ENCODE data around the gene CGB1. TPM values are rescaled to one million over a fixed set of nuclear protein-coding genes. Genes with fewer than 3 reads are reported as not detected.

CGB1 gene
- total and polyA plus RNA-seq, 9 of the 15 experiments (the other 6 are each of a cell fraction or from before 2014, with no cell fraction given), result not detected

DNA sequence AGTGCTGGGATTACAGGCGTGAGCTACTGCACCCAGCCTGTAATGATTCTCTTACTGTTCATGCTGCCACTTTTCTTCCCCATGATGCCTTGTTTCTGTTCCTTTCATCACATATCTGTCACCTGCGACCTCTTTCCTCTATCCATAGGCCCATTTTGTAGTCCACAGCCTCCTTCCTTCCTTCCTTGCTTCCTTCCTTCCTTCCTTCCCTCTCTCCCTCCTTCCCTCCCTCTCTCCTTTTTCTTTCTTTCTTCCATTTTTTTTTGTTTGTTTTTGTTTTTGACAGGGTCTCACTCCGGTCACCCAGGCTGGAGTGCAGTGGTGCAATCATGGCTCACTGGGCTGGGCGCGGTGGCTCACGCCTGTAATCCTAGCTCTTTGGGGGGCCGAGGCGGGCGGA lies 47.8 kb downstream of the CGB1 start:
- FAIRE-seq (no peak), DNase-seq (ENCODE audit: extremely low read depth in 1 of 4, low spot score in 3 of 4) (no peak), ATAC-seq (no peak)
- Histone ChIP-seq H3K27ac (ENCODE audit: extremely low read depth, low read depth, low read length) (no peak overlapping the region), H2AFZ (ENCODE audit: low read depth, low read length) (no peak overlapping the region), H3K4me3 (no peak overlapping the region), H4K20me1 (replicated peaks; ENCODE audit: control insufficient read depth, insufficient read depth, low read length) (no peaks in the 10 kb centered on the region), H3K79me2 (ENCODE audit: control insufficient read depth, insufficient read depth, low read length) (peaks cover 31% of the 10 kb centered on the region), H3K4me1 (replicated peaks in 1 of 2; ENCODE audit: control insufficient read depth in 2 of 2, insufficient read depth in 2 of 2, low read length in 2 of 2) (peaks cover 5 to 26% of the 10 kb centered on the region in 2 experiments; a peak in 4 of 5 replicates), H3K36me3 (ENCODE audit: control insufficient read depth, insufficient read depth, low read length) (peaks cover 54% of the 10 kb centered on the region), H3K27me3 (ENCODE audit: control insufficient read depth in 2 of 2, insufficient read depth in 2 of 2, low read length in 2 of 2) (no peaks in the 10 kb centered on the region), H3K9me3 (replicated peaks; ENCODE audit: control insufficient read depth, insufficient read depth, low read depth, low read length) (no peaks in the 10 kb centered on the region), H3K9ac (ENCODE audit: insufficient read depth in 1 of 2, low read depth in 2 of 2, low read length in 2 of 2) (no peak overlapping the region), H3K9me1 (ENCODE audit: control insufficient read depth, insufficient read depth, low read length) (no peaks in the 10 kb centered on the region), H3K4me2 (ENCODE audit: insufficient read depth, low read length) (no peak overlapping the region)
- CTCF ChIA-PET (ENCODE audit: low intra/inter-chr PET ratio), result no interaction called here
- in situ Hi-C loops (cut with MboI) (no loop called here), intact Hi-C loops (cut with micrococcal nuclease) (no loop called here)
- 95% methylated on average over 9 of the region's 9 CpGs for WGBS (ENCODE audit: insufficient coverage, low coverage, missing lambda C conversion rate)
- POLR2A ChIA-PET, result interaction anchor here (0.6 kb wide), 1 partner anchor 113 kb away, joined by 3 read pairs; no protein-coding TSS in a partner anchor
- TF ChIP-seq ZNF551 (CRISPR knock-in tag; IDR thresholded peaks at IDR 0.05) (no peak), ZNF444 (CRISPR knock-in tag; IDR thresholded peaks at IDR 0.05) (no peak), ZNF146 (CRISPR knock-in tag; IDR thresholded peaks at IDR 0.05; ENCODE audit: unreplicated experiment) (no peak), SAFB2 (IDR thresholded peaks at IDR 0.05; ENCODE audit: borderline replicate concordance, low read depth, low read length, severe bottlenecking) (no peak), CXXC5 (CRISPR knock-in tag; IDR thresholded peaks at IDR 0.05) (no peak)
- TF ChIP-seq, protein P1, sequence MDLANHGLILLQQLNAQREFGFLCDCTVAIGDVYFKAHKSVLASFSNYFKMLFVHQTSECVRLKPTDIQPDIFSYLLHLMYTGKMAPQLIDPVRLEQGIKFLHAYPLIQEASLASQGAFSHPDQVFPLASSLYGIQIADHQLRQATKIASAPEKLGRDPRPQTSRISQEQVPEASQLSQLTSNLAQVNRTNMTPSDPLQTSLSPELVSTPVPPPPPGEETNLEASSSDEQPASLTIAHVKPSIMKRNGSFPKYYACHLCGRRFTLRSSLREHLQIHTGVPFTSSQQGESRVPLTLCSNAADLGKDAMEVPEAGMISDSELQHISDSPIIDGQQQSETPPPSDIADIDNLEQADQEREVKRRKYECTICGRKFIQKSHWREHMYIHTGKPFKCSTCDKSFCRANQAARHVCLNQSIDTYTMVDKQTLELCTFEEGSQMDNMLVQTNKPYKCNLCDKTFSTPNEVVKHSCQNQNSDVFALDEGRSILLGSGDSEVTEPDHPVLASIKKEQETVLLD (IDR thresholded peaks at IDR 0.05), result no peak
- no TSS peak for BruUV-seq (replicated peaks)

Measured in K562 (cell line).